ENCODE results near the gene COMMD9.

GRCh38 chr11:36249246-36249645 is 40.0 kb downstream of the COMMD9 start:
- TF ChIP-seq, protein P1, sequence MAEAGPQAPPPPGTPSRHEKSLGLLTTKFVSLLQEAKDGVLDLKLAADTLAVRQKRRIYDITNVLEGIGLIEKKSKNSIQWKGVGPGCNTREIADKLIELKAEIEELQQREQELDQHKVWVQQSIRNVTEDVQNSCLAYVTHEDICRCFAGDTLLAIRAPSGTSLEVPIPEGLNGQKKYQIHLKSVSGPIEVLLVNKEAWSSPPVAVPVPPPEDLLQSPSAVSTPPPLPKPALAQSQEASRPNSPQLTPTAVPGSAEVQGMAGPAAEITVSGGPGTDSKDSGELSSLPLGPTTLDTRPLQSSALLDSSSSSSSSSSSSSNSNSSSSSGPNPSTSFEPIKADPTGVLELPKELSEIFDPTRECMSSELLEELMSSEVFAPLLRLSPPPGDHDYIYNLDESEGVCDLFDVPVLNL (IDR thresholded peaks at IDR 0.05; ENCODE audit: low read depth, low read length) = no peak
- TF ChIP-seq SP1 (IDR thresholded peaks at IDR 0.05; ENCODE audit: low read depth, low read length) = no peak
- TF ChIP-seq CREB1 (IDR thresholded peaks at IDR 0.05; ENCODE audit: low read depth) = no peak
- no peak for TF ChIP-seq SUZ12 (IDR thresholded peaks at IDR 0.05; ENCODE audit: unreplicated experiment)
